MCF 10A (cell line): Measurements from ENCODE around the gene ADGRG6. TPM values are rescaled to one million over a fixed set of nuclear protein-coding genes. Genes with fewer than 3 reads are reported as not detected.
A peak's percentile ranks its signal among the peaks of the same experiment; 100 is the strongest.

Experiments used
- BruUV-seq: library from RNA; stranded (reverse); fragments of 400-500 nt; replicated peaks from 2 replicates; lab custom pipeline; 2021; lab: Mats Ljungman, UMichigan
- CTCF ChIA-PET: fragments of 300-600 bp; sonication (Branson Sonifier 250); formaldehyde crosslinking; extraction: SDS; loops from one replicate; lab custom pipeline; 2021; ENCODE audit warnings: antibody characterized with exemption, inconsistent platforms; lab: Yijun Ruan, JAX
- POLR2A ChIA-PET: fragments of 300-600, 350-650 bp; sonication (Branson Sonifier 250); formaldehyde crosslinking; extraction: SDS; loops from one replicate; lab custom pipeline; 2020; ENCODE audit warnings: antibody characterized with exemption, inconsistent platforms; lab: Yijun Ruan, JAX
- DNase-seq: peaks from one replicate; pipeline ENCODE4 v3.0.0-alpha.2; 2018; ENCODE audit not compliant: unreplicated experiment
- H3K27ac Mint-ChIP-seq: one replicate; pipeline ENCODE4 v1.8.0; 2022; ENCODE audit warnings: mild to moderate bottlenecking, low read depth, mixed read lengths; ENCODE audit not compliant: unreplicated experiment
- H3K27me3 Mint-ChIP-seq: one replicate; pipeline ENCODE4 v1.8.0; 2022; ENCODE audit warnings: mixed read lengths; ENCODE audit not compliant: insufficient read depth, unreplicated experiment
- H3K36me3 Mint-ChIP-seq: one replicate; pipeline ENCODE4 v1.8.0; 2022; ENCODE audit warnings: mild to moderate bottlenecking, moderate library complexity, mixed read lengths; ENCODE audit not compliant: insufficient read depth, unreplicated experiment
- H3K4me1 Mint-ChIP-seq: one replicate; pipeline ENCODE4 v1.8.0; 2022; ENCODE audit warnings: mixed read lengths; ENCODE audit not compliant: insufficient read depth, unreplicated experiment
- H3K4me3 Mint-ChIP-seq: one replicate; pipeline ENCODE4 v1.8.0; 2022; ENCODE audit warnings: mild to moderate bottlenecking, moderate library complexity, mixed read lengths; ENCODE audit not compliant: unreplicated experiment
- H3K9me3 Mint-ChIP-seq: one replicate; pipeline ENCODE4 v1.8.0; 2022; ENCODE audit warnings: mixed read lengths; ENCODE audit not compliant: unreplicated experiment
- CTCF ChIP-seq: fragments of 200-600 bp; IDR thresholded peaks from one replicate; pipeline ENCODE4 v1.8.0; 2022; ENCODE audit warnings: antibody characterized with exemption, mild to moderate bottlenecking; ENCODE audit not compliant: unreplicated experiment
- intact Hi-C: fragments of 100-400 bp; cut with micrococcal nuclease; formaldehyde crosslinking; loops from 2 replicates; pipeline ENCODE4 v1.14.1; 2022
- total RNA-seq: library from RNA; stranded (reverse); gene quantifications from 2 replicates; pipeline ENCODE4 v1.2.3, GENCODE V29; 2022

ADGRG6 gene
- total RNA-seq, 1 experiment from 2014 or later = 44.2 TPM

GRCh38 chr6:142353690-142354089 lies 51.9 kb downstream of the ADGRG6 start:
- no TSS peak for BruUV-seq

GRCh38 chr6:142354650-142355049 lies 52.8 kb downstream of the ADGRG6 start:
- POLR2A ChIA-PET = interaction anchor here (0.9 to 4.2 kb wide), 3 partner anchors 15 to 22 kb away, joined by 3 to 40 read pairs (median 5); no protein-coding TSS in a partner anchor

More at GRCh38 chr6:142353690-142354089, 51.9 kb downstream of the ADGRG6 start:
- H3K36me3 Mint-ChIP-seq = no peaks in the 10 kb centered on the region
- H3K4me3 Mint-ChIP-seq = no peak overlapping the region
- no peak overlapping the region for H3K27ac Mint-ChIP-seq
- no peak for DNase-seq
- no peaks in the 10 kb centered on the region for H3K9me3 Mint-ChIP-seq
- POLR2A ChIA-PET = no interaction called here
- H3K4me1 Mint-ChIP-seq = peaks cover 18% of the 10 kb centered on the region
- TF ChIP-seq CTCF = no peak
- CTCF ChIA-PET = no interaction called here
- intact Hi-C loops = no loop called here
- no peaks in the 10 kb centered on the region for H3K27me3 Mint-ChIP-seq

GRCh38 chr6:142355520-142356174 lies 53.8 kb downstream of the ADGRG6 start:
- CTCF ChIA-PET = interaction anchor here (0.9 to 2.0 kb wide), 4 partner anchors 8 to 199 kb away, joined by 3 to 6 read pairs (median 4); no protein-coding TSS in a partner anchor
- DNase-seq = peak; percentile 41
- no peak overlapping the region for H3K4me3 Mint-ChIP-seq

More at GRCh38 chr6:142354650-142355049, 52.8 kb downstream of the ADGRG6 start:
- peaks cover 18% of the 10 kb centered on the region for H3K4me1 Mint-ChIP-seq
- TF ChIP-seq CTCF = no peak
- no peaks in the 10 kb centered on the region for H3K27me3 Mint-ChIP-seq
- DNase-seq = no peak
- H3K9me3 Mint-ChIP-seq = no peaks in the 10 kb centered on the region
- CTCF ChIA-PET = no interaction called here
- no peak overlapping the region for H3K27ac Mint-ChIP-seq
- no peaks in the 10 kb centered on the region for H3K36me3 Mint-ChIP-seq
- no TSS peak for BruUV-seq
- intact Hi-C loops = no loop called here
- no peak overlapping the region for H3K4me3 Mint-ChIP-seq

More at GRCh38 chr6:142355520-142356174, 53.8 kb downstream of the ADGRG6 start:
- Mint-ChIP-seq H3K36me3 (no peaks in the 10 kb centered on the region), H3K4me1 (peaks cover 18% of the 10 kb centered on the region), H3K9me3 (no peaks in the 10 kb centered on the region), H3K27me3 (no peaks in the 10 kb centered on the region), H3K27ac (no peak overlapping the region)
- BruUV-seq = no TSS peak
- POLR2A ChIA-PET = interaction anchor here (0.7 to 4.2 kb wide), 8 partner anchors 11 to 59 kb away, joined by 3 to 40 read pairs (median 6); partner anchors contain the start of gene ADGRG6
- intact Hi-C loops = no loop called here
- TF ChIP-seq CTCF = no peak
